WI38 (cell line): ENCODE data around the gene PLIN4.

Experiments
- H3K4me3 ChIP-seq: 2 replicates; pipeline ENCODE4 v1.5.1; 2011; ENCODE audit warnings: low read depth, mild to moderate bottlenecking, control low read depth, low read length
- TF ChIP-seq, protein P1 (sequence below): IDR thresholded peaks from 2 replicates; pipeline ENCODE4 v1.5.1; 2012; ENCODE audit warnings: low read depth, mild to moderate bottlenecking, control low read depth, low read length

The PLIN4 gene

DNA sequence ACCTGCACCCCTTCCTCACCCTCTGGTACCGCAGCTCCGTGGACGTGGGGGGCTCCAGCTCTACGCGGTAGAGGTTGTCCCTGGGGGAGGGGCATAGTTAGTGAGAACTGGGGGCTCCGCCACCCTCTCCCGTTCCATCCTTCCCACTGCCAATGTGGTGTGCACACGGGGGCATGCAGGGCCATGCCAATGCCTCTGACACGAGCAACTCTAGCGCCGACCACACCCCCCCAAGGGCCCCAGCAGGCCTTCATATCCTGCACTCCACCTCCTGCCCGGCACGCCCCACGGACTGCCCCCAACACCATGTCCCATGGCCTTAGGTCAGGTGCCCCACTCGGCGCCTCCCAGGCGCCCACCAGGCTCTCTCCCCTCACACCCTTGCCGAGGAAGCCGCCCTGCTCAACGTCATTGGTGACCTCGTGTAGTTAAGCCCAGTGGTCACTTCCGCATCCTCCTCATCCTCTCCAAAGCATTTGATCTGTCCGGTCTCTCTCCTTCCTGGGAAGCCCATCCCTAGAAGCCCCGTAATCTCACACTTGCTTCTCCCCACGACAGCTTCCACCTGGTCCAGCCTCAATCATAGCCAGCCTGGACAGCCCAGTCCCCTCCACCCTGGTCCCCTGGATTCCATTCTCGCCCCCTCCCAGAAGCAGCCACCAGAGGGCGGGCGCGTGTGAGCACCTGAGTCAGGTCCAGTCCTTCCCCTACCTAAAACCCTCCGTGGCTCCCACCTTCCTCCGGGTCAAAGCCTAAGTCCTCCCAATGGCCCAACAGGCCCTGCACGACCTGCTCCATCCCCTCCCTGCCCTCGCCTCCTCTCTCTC lies 39.1 kb upstream of the PLIN4 start:
- TF ChIP-seq, protein P1, sequence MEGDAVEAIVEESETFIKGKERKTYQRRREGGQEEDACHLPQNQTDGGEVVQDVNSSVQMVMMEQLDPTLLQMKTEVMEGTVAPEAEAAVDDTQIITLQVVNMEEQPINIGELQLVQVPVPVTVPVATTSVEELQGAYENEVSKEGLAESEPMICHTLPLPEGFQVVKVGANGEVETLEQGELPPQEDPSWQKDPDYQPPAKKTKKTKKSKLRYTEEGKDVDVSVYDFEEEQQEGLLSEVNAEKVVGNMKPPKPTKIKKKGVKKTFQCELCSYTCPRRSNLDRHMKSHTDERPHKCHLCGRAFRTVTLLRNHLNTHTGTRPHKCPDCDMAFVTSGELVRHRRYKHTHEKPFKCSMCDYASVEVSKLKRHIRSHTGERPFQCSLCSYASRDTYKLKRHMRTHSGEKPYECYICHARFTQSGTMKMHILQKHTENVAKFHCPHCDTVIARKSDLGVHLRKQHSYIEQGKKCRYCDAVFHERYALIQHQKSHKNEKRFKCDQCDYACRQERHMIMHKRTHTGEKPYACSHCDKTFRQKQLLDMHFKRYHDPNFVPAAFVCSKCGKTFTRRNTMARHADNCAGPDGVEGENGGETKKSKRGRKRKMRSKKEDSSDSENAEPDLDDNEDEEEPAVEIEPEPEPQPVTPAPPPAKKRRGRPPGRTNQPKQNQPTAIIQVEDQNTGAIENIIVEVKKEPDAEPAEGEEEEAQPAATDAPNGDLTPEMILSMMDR = no peak
- H3K4me3 ChIP-seq = no peak overlapping the region

DNA sequence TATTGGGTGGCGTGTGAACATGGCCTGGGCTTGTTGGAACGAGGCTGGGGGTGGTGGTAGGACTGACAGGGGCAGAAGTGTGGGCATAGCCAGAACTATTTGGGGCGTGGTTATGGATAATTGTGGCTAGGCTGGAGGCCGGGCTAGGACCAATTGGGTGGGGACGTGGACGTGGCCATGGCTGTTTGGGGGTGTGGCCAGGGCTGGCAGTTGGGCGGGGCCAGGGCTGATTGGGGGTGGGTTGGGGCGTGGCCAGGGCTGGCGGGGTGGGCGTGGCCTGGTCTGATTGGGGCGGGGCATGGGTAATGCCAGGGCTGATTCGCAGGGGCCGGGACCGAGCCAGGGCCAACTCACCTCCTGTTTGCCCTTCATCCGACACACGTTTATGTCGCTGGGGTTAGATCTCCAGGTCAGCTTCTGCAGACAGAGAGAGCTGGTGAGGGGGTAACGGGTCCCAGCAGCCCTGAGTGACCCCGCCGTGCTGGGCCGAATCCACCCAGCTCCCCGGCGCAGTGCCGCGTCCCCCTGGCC lies 38.4 kb upstream of the PLIN4 start:
- TF ChIP-seq, protein P1 = no peak
- H3K4me3 ChIP-seq = no peak overlapping the region

DNA sequence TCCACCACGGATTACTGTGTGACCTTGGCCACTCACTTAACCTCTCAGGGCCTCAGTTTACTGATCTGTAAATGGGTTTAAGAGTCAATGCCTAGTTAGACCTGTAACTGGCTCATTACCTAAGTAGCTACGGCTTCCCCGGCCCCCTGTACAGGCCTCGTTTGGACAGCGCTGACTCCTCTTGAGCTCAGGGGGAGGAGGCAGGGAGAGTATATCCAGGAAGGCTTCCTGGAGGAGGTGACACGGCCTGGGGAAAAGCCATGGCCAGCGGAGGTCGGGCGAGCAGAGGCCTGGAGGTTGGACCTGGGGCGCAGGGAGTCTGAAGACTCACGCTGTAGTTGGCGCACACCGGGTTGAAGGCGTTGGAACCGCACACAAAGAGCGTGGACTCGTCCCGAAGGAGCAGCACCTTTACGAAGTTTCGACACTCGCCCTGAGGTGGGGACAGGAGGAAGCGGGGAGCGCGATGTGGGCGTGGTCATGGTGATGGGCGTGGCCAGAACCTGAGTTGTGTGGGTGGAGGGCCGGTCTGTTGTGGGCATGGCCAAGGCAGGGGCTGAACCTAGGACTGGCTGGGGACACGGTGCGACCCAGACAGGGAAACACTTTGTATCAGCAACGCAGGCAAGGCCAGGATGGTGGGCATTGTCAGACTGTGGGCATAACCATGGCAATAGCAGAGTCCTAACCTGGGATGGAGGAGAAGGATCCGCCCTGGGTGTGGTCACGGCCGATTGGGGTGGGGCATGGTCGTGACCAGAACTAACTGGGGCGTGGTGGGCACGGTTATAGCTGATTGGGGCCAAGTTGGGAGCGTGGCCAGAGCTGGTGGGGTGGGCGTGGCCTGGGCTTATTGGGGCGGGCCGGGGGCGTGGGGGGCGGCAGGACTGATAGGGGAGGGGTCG lies 37.6 kb upstream of the PLIN4 start:
- H3K4me3 ChIP-seq = no peak overlapping the region
- TF ChIP-seq, protein P1 = no peak

DNA sequence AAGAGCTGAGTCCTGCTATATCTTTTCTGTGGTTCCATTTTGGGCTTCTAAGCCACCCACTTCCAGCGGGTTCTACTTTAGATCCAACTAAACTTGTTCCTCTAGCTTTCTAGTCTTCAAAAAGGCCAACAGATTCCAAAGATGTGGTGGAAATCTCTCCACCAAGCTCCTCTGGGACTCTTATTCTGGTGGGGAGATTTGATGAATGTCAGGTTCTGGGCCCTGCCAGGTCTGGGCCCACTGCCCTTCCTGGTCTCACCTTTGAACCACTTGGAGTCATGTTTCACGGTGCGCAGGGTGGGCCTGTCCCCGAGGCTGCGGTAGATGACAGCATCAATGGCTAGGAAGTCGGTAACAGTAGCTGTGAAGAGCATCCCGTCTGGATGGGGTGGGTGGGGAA lies 36.4 kb upstream of the PLIN4 start:
- TF ChIP-seq, protein P1 = no peak
- H3K4me3 ChIP-seq = no peak overlapping the region

DNA sequence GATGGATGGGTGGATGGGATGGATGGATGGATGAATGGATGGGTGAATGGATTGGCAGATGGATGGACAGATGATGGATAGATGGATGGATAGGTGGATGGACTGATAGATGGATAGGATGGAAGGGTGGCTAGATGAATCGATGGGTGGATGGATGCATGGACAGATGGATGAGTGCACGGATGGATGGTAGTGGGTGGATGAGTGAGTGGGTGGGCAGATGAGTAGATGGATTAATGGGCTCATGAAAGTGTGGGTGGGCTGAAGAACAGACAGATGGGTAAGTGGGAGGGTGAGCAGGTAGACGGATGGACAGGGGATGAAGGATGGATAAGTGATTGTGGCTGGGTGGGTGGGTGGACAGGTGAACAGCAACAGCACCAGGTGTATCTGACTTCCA lies 35.5 kb upstream of the PLIN4 start:
- TF ChIP-seq, protein P1 = no peak
- no peak overlapping the region for H3K4me3 ChIP-seq

DNA sequence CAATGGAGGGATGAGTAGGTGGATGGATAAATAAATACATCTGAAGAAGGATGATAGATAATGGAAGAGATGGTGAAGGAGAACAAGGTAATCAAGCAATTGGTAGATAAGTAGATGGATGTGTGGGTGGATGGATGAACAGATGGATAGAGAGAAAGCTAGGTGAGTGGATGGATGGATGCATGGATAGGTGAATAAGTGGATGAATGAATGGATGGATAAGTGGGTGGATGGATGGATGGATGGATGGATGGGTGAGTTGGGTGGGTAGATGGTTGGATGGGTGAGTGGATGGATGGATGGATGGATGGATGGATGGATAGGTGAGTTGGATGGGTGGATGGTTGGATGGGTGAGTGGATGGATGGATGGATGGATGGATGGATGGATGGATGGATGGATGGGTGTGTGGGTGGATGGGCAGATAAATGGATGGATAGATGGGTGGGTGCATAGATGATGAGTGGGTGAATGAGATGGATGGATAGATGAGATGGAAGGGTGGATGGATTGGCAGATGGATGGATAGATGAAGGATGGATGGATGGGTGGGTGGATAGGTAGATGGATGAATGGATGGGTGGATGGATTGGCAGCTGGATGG lies 34.9 kb upstream of the PLIN4 start:
- TF ChIP-seq, protein P1 = no peak
- no peak overlapping the region for H3K4me3 ChIP-seq
